ENCODE results near the gene SEC62. TPM values are rescaled to one million over a fixed set of nuclear protein-coding genes. Genes with fewer than 3 reads are reported as not detected.

The SEC62 gene
- polyA plus RNA-seq, 3 donors, result 15.6 to 117 (median 95.2) TPM

DNA sequence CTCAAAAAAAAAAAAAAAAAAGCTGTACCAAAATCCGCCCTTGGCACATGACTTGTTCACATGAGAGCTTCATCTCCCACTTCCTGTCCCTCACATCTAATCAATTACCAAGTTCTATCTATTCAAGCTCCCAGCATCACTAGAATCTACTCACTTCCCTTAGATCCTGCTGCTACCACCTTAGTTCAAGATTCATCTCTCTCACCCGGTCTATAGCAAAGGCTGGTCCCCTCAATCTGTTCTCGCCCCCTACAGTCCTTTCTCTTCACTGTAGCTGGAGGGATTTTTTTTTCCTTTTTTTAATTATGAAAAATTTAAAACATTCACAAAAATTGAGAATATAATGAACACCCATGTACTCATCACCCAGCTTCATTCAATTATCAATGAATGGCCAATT, 54.5 kb downstream of the SEC62 start:
- Mint-ChIP-seq H3K27ac (no peak overlapping the region), H3K4me3 (no peak overlapping the region), H3K9me3 (peaks cover 0 to 3% (median 0%) of the 10 kb centered on the region in 7 donors), H3K27me3 (ENCODE audit: low read depth in 3 of 3) (no peaks in the 10 kb centered on the region), H3K36me3 (no peaks in the 10 kb centered on the region), H3K4me1 (peaks cover 20% of the 10 kb centered on the region)
- Histone ChIP-seq H3K4me1 (ENCODE audit: control insufficient read depth in 1 of 2, insufficient read depth in 2 of 2, low read length in 2 of 2) (peaks cover 20 to 22% of the 10 kb centered on the region in 2 donors), H2AFZ (ENCODE audit: insufficient read depth, low read depth, low read length, poor library complexity, severe bottlenecking) (no peak overlapping the region), H3K36me3 (replicated peaks in 1 of 2; ENCODE audit: control insufficient read depth in 1 of 2, insufficient read depth in 2 of 2, low read length in 2 of 2) (no peaks in the 10 kb centered on the region), H3K79me2 (ENCODE audit: insufficient read depth, low read length) (no peaks in the 10 kb centered on the region), H3K4me3 (replicated peaks in 1 of 3; ENCODE audit: low read depth in 2 of 3, low read length in 3 of 3) (no peak overlapping the region), H3K4me2 (replicated peaks; ENCODE audit: extremely low read depth, low read length, poor library complexity, severe bottlenecking) (no peak overlapping the region), H3K9me3 (replicated peaks in 1 of 2; ENCODE audit: control insufficient read depth in 1 of 2, insufficient read depth in 1 of 2, low read length in 2 of 2) (no peaks in the 10 kb centered on the region), H3K9ac (ENCODE audit: insufficient read depth, low read length, poor library complexity, severe bottlenecking) (no peak overlapping the region), H4K20me1 (ENCODE audit: insufficient read depth, low read length) (no peaks in the 10 kb centered on the region), H3K27me3 (ENCODE audit: control insufficient read depth in 2 of 2, insufficient read depth in 2 of 2, low read length in 2 of 2) (no peaks in the 10 kb centered on the region), H3K27ac (ENCODE audit: low read depth in 1 of 2, low read length in 2 of 2) (no peak overlapping the region)
- no peak for DNase-seq
- intact Hi-C loops (cut with micrococcal nuclease), result no loop called here
- TF ChIP-seq, protein P1, sequence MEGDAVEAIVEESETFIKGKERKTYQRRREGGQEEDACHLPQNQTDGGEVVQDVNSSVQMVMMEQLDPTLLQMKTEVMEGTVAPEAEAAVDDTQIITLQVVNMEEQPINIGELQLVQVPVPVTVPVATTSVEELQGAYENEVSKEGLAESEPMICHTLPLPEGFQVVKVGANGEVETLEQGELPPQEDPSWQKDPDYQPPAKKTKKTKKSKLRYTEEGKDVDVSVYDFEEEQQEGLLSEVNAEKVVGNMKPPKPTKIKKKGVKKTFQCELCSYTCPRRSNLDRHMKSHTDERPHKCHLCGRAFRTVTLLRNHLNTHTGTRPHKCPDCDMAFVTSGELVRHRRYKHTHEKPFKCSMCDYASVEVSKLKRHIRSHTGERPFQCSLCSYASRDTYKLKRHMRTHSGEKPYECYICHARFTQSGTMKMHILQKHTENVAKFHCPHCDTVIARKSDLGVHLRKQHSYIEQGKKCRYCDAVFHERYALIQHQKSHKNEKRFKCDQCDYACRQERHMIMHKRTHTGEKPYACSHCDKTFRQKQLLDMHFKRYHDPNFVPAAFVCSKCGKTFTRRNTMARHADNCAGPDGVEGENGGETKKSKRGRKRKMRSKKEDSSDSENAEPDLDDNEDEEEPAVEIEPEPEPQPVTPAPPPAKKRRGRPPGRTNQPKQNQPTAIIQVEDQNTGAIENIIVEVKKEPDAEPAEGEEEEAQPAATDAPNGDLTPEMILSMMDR (IDR thresholded peaks at IDR 0.05), result no peak
- 67% methylated on average over 1 of the region's 3 CpGs for WGBS (ENCODE audit: insufficient coverage)

DNA sequence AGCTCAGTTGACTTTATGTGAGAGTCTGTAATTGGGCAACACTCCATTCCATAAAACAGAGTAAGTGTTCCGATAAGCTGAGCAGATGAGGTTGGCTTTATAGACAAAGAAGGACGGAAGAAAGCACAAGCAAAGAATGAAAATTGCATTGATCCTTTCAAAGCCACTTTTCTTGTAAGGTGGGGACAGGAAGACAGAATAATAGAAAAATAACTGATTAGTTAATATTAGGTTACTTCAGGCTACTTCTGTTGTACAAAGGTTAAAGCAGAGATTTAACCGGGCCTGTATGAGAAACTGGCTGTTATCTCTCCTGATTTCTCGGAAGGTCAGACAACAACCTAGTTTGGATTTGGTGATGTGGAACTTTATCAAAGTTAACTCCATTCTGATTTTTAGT, 55.7 kb downstream of the SEC62 start:
- Histone ChIP-seq H3K4me3 (replicated peaks in 1 of 3; ENCODE audit: low read depth in 2 of 3, low read length in 3 of 3) (no peak overlapping the region), H3K4me2 (replicated peaks; ENCODE audit: extremely low read depth, low read length, poor library complexity, severe bottlenecking) (no peak overlapping the region), H3K4me1 (ENCODE audit: control insufficient read depth in 1 of 2, insufficient read depth in 2 of 2, low read length in 2 of 2) (peaks cover 25 to 31% of the 10 kb centered on the region in 2 donors), H3K27me3 (ENCODE audit: control insufficient read depth in 2 of 2, insufficient read depth in 2 of 2, low read length in 2 of 2) (no peaks in the 10 kb centered on the region), H3K36me3 (replicated peaks in 1 of 2; ENCODE audit: control insufficient read depth in 1 of 2, insufficient read depth in 2 of 2, low read length in 2 of 2) (no peaks in the 10 kb centered on the region), H3K9me3 (replicated peaks in 1 of 2; ENCODE audit: control insufficient read depth in 1 of 2, insufficient read depth in 1 of 2, low read length in 2 of 2) (no peaks in the 10 kb centered on the region), H3K9ac (ENCODE audit: insufficient read depth, low read length, poor library complexity, severe bottlenecking) (no peak overlapping the region), H2AFZ (ENCODE audit: insufficient read depth, low read depth, low read length, poor library complexity, severe bottlenecking) (no peak overlapping the region), H4K20me1 (ENCODE audit: insufficient read depth, low read length) (no peaks in the 10 kb centered on the region), H3K27ac (ENCODE audit: low read depth in 1 of 2, low read length in 2 of 2) (no peak overlapping the region), H3K79me2 (ENCODE audit: insufficient read depth, low read length) (no peaks in the 10 kb centered on the region)
- H3K36me3 Mint-ChIP-seq, result no peaks in the 10 kb centered on the region
- peaks cover 0 to 3% (median 0%) of the 10 kb centered on the region in 3 donors for H3K27me3 Mint-ChIP-seq (ENCODE audit: low read depth in 3 of 3)
- intact Hi-C loops (cut with micrococcal nuclease), result no loop called here
- DNase-seq, result no peak
- H3K27ac Mint-ChIP-seq, result no peak overlapping the region
- TF ChIP-seq, protein P1 (IDR thresholded peaks at IDR 0.05), result no peak
- WGBS (ENCODE audit: insufficient coverage), result no CpG with 5 or more reads among the region's 4 CpGs
- H3K4me3 Mint-ChIP-seq, result no peak overlapping the region
- peaks cover 28% of the 10 kb centered on the region for H3K4me1 Mint-ChIP-seq
- H3K9me3 Mint-ChIP-seq, result peaks cover 0 to 3% (median 0%) of the 10 kb centered on the region in 7 donors

All from CD14-positive monocyte (primary cell).